GM23338 (cell line): Measurements from ENCODE around the gene METAP1D.

Experiments
- CREB1 ChIP-seq: fragments of 250-450 bp; sonication (Bioruptor Pico); IDR thresholded peaks from 2 replicates; pipeline ENCODE4 v1.5.0; 2020; ENCODE audit warnings: low read depth, mild to moderate bottlenecking, moderate library complexity
- CTCF ChIP-seq, 2 experiments: fragments of 200-600 bp in 1 of 2; sonication (generic) in 1 of 2; conservative IDR thresholded peaks; 2 replicates each; pipeline versions ENCODE4 v1.5.1 to v1.6.1; 2016 to 2017; ENCODE audit warnings: antibody characterized with exemption in 2 of 2, low read depth in 2 of 2, mild to moderate bottlenecking in 2 of 2, moderate library complexity in 1 of 2
- ETS1 ChIP-seq: IDR thresholded peaks from 2 replicates; pipeline ENCODE4 v1.6.1; 2016; ENCODE audit warnings: antibody characterized with exemption
- EZH2 ChIP-seq: fragments of 200-600 bp; sonication (generic); IDR thresholded peaks from one replicate; pipeline ENCODE4 v1.8.0; 2017; ENCODE audit warnings: antibody characterized with exemption, mild to moderate bottlenecking, low read depth; ENCODE audit not compliant: unreplicated experiment
- EZH2phosphoT487 ChIP-seq: fragments of 200-600 bp; sonication (generic); IDR thresholded peaks from one replicate; pipeline ENCODE4 v1.8.1; 2018; ENCODE audit warnings: antibody characterized with exemption; ENCODE audit not compliant: unreplicated experiment
- JUNB ChIP-seq: IDR thresholded peaks from one replicate; pipeline ENCODE4 v1.6.1; 2016; ENCODE audit warnings: antibody characterized with exemption; ENCODE audit not compliant: unreplicated experiment
- NANOG ChIP-seq: IDR thresholded peaks from 2 replicates; pipeline ENCODE4 v1.6.1; 2016; ENCODE audit warnings: antibody characterized with exemption, borderline replicate concordance
- POLR2AphosphoS5 ChIP-seq: IDR thresholded peaks from 2 replicates; pipeline ENCODE4 v1.6.1; 2016; ENCODE audit warnings: antibody characterized with exemption, low read depth
- REST ChIP-seq: IDR thresholded peaks from one replicate; pipeline ENCODE4 v1.6.1; 2018; ENCODE audit warnings: antibody characterized with exemption; ENCODE audit not compliant: unreplicated experiment
- STAT1 ChIP-seq: IDR thresholded peaks from one replicate; pipeline ENCODE4 v1.6.1; 2016; ENCODE audit warnings: antibody characterized with exemption; ENCODE audit not compliant: unreplicated experiment
- ZNF114 ChIP-seq: fragments of 250-450 bp; sonication (Bioruptor Pico); IDR thresholded peaks from 2 replicates; pipeline ENCODE4 v1.5.0; 2020; ENCODE audit warnings: mild to moderate bottlenecking, moderate library complexity
- ZNF331 ChIP-seq: fragments of 250-450 bp; sonication (Bioruptor Pico); IDR thresholded peaks from 2 replicates; pipeline ENCODE4 v1.5.0; 2020; ENCODE audit warnings: low read depth, mild to moderate bottlenecking, moderate library complexity
- ZNF462 ChIP-seq: fragments of 250-450 bp; sonication (Bioruptor Pico); IDR thresholded peaks from 2 replicates; pipeline ENCODE4 v1.5.0; 2020; ENCODE audit warnings: mild to moderate bottlenecking, moderate library complexity

GRCh38 chr2:172056293-172056692 is 56.5 kb downstream of the METAP1D start:
- TF ChIP-seq CTCF (conservative IDR thresholded peaks at IDR 0.05; ENCODE audit: low read depth in 2 of 2): no peak
- TF ChIP-seq EZH2phosphoT487: no peak
- no peak for TF ChIP-seq NANOG
- TF ChIP-seq ZNF331: no peak
- no peak for TF ChIP-seq EZH2
- no peak for TF ChIP-seq REST
- no peak for TF ChIP-seq ZNF114
- TF ChIP-seq POLR2AphosphoS5: no peak
- no peak for TF ChIP-seq JUNB
- TF ChIP-seq ETS1: no peak
- TF ChIP-seq CREB1 (CRISPR knock-in tag): no peak
- TF ChIP-seq ZNF462 (CRISPR knock-in tag): no peak
- TF ChIP-seq STAT1: no peak
